T-helper 2 cell treated with Interferon-gamma antibody and Interleukin-4, amounts not matched to agents 5 μg/mL and 100 μg/mL, for 36 hours (primary cell): ENCODE data around the gene ARL15.
"Not testable (repeated sequence)": the region's sequence is repeated elsewhere in the genome, so short reads cannot be mapped to it uniquely, and the experiment has no call there.

Source experiments
- DNase-seq: peaks from one replicate; pipeline ENCODE4 v3.0.0; 2021; ENCODE audit warnings: low spot score
- H3K27ac Mint-ChIP-seq: one replicate; pipeline ENCODE4 v1.8.0; 2021; ENCODE audit warnings: mild to moderate bottlenecking, mixed read lengths
- H3K27me3 Mint-ChIP-seq: one replicate; pipeline ENCODE4 v1.8.0; 2021; ENCODE audit warnings: low read depth, mixed read lengths
- H3K36me3 Mint-ChIP-seq: one replicate; pipeline ENCODE4 v1.8.0; 2021; ENCODE audit warnings: low read depth, mixed read lengths
- H3K4me1 Mint-ChIP-seq: one replicate; pipeline ENCODE4 v1.8.0; 2021; ENCODE audit warnings: low read depth, mixed read lengths
- H3K4me3 Mint-ChIP-seq: one replicate; pipeline ENCODE4 v1.8.0; 2022; ENCODE audit warnings: mild to moderate bottlenecking, moderate library complexity, mixed read lengths
- H3K9me3 Mint-ChIP-seq: one replicate; pipeline ENCODE4 v1.8.0; 2021; ENCODE audit warnings: mixed read lengths

Gene ARL15

GRCh38 chr5:53879708-53880323 is 430.6 kb downstream of the ARL15 start:
- Mint-ChIP-seq H3K27me3 (no peaks in the 10 kb centered on the region), H3K4me1 (no peaks in the 10 kb centered on the region), H3K36me3 (no peaks in the 10 kb centered on the region), H3K9me3 (no peaks in the 10 kb centered on the region), H3K4me3 (no peak overlapping the region), H3K27ac (no peak overlapping the region)
- no peak for DNase-seq

- Mint-ChIP-seq H3K4me3 (no peak overlapping the region), H3K36me3 (no peaks in the 10 kb centered on the region), H3K27ac (no peak overlapping the region), H3K4me1 (no peaks in the 10 kb centered on the region), H3K9me3 (no peaks in the 10 kb centered on the region), H3K27me3 (no peaks in the 10 kb centered on the region)
- DNase-seq: no peak
These were observed 432.4 kb downstream of the ARL15 start for GRCh38 chr5:53878015-53878414.

- H3K27ac Mint-ChIP-seq: no peak overlapping the region
These were observed 433.1 kb downstream of the ARL15 start for GRCh38 chr5:53877243-53877642.

GRCh38 chr5:53874409-53874808 is 436.0 kb downstream of the ARL15 start:
- Mint-ChIP-seq H3K4me1 (no peaks in the 10 kb centered on the region), H3K4me3 (no peak overlapping the region), H3K27me3 (no peaks in the 10 kb centered on the region), H3K36me3 (no peaks in the 10 kb centered on the region), H3K27ac (no peak overlapping the region), H3K9me3 (no peaks in the 10 kb centered on the region)
- no peak for DNase-seq

More at GRCh38 chr5:53877243-53877642, 433.1 kb downstream of the ARL15 start:
- Mint-ChIP-seq H3K4me3 (no peak overlapping the region), H3K36me3 (no peaks in the 10 kb centered on the region), H3K27me3 (no peaks in the 10 kb centered on the region), H3K4me1 (no peaks in the 10 kb centered on the region), H3K9me3 (no peaks in the 10 kb centered on the region)
- no peak for DNase-seq

GRCh38 chr5:53873235-53873634 is 437.1 kb downstream of the ARL15 start:
- Mint-ChIP-seq H3K27ac (no peak overlapping the region), H3K27me3 (no peaks in the 10 kb centered on the region), H3K9me3 (no peaks in the 10 kb centered on the region), H3K4me3 (no peak overlapping the region), H3K36me3 (no peaks in the 10 kb centered on the region), H3K4me1 (no peaks in the 10 kb centered on the region)
- DNase-seq: no peak

- no peaks in the 10 kb centered on the region for H3K36me3 Mint-ChIP-seq
- DNase-seq: no peak
- H3K27ac Mint-ChIP-seq: no peak overlapping the region
- H3K4me3 Mint-ChIP-seq: no peak overlapping the region
- H3K9me3 Mint-ChIP-seq: no peaks in the 10 kb centered on the region
- H3K27me3 Mint-ChIP-seq: no peaks in the 10 kb centered on the region
- H3K4me1 Mint-ChIP-seq: no peaks in the 10 kb centered on the region
These were observed 438.6 kb downstream of the ARL15 start for GRCh38 chr5:53871775-53872174.

- Mint-ChIP-seq H3K27ac (no peak overlapping the region), H3K4me3 (no peak overlapping the region), H3K9me3 (no peaks in the 10 kb centered on the region), H3K4me1 (no peaks in the 10 kb centered on the region), H3K27me3 (no peaks in the 10 kb centered on the region), H3K36me3 (no peaks in the 10 kb centered on the region)
- DNase-seq: no peak
These were observed 439.3 kb downstream of the ARL15 start for GRCh38 chr5:53871050-53871449.

- no peak overlapping the region for H3K27ac Mint-ChIP-seq
- H3K4me3 Mint-ChIP-seq: no peak overlapping the region
- H3K27me3 Mint-ChIP-seq: no peaks in the 10 kb centered on the region
- H3K36me3 Mint-ChIP-seq: no peaks in the 10 kb centered on the region
- peaks cover 7% of the 10 kb centered on the region for H3K9me3 Mint-ChIP-seq
- no peaks in the 10 kb centered on the region for H3K4me1 Mint-ChIP-seq
- no peak for DNase-seq
These were observed 451.5 kb downstream of the ARL15 start for GRCh38 chr5:53858700-53859456.

- no peak for DNase-seq
- no peaks in the 10 kb centered on the region for H3K27me3 Mint-ChIP-seq
- H3K36me3 Mint-ChIP-seq: no peaks in the 10 kb centered on the region
- peaks cover 15% of the 10 kb centered on the region for H3K9me3 Mint-ChIP-seq
- no peak overlapping the region for H3K4me3 Mint-ChIP-seq
- no peaks in the 10 kb centered on the region for H3K4me1 Mint-ChIP-seq
- no peak overlapping the region for H3K27ac Mint-ChIP-seq
These were observed 453.9 kb downstream of the ARL15 start for GRCh38 chr5:53856506-53856905.

- H3K9me3 Mint-ChIP-seq: peaks cover 20% of the 10 kb centered on the region
- not testable (repeated sequence) for DNase-seq, H3K27me3 Mint-ChIP-seq, H3K36me3 Mint-ChIP-seq, H3K4me1 Mint-ChIP-seq, H3K27ac Mint-ChIP-seq, H3K4me3 Mint-ChIP-seq
These were observed 473.4 kb downstream of the ARL15 start for GRCh38 chr5:53836851-53837430.

GRCh38 chr5:53834500-53834899 is 475.9 kb downstream of the ARL15 start:
- H3K27me3 Mint-ChIP-seq: peaks cover 3% of the 10 kb centered on the region
- no peak for DNase-seq
- H3K4me3 Mint-ChIP-seq: no peak overlapping the region
- H3K27ac Mint-ChIP-seq: no peak overlapping the region
- peaks cover 8% of the 10 kb centered on the region for H3K9me3 Mint-ChIP-seq
- no peaks in the 10 kb centered on the region for H3K36me3 Mint-ChIP-seq
- no peaks in the 10 kb centered on the region for H3K4me1 Mint-ChIP-seq
